MM.1S (cell line): ENCODE data around the gene FCGBP.

Experiments used
- DNase-seq: peaks from one replicate; pipeline ENCODE4 v3.0.0-alpha.2; 2015
- H2AFZ ChIP-seq: fragments of 300-600 bp; sonication (generic); 2 replicates; pipeline ENCODE4 v1.6.0; 2016; ENCODE audit warnings: antibody characterized with exemption, low read length
- H3F3A ChIP-seq: fragments of 300-600 bp; sonication (generic); 2 replicates; pipeline ENCODE4 v1.6.1; 2016; ENCODE audit warnings: mild to moderate bottlenecking, antibody characterized with exemption, low read length, moderate library complexity, mixed read lengths; ENCODE audit not compliant: insufficient read depth
- H3K27ac ChIP-seq: fragments of 300-600 bp; sonication (generic); 2 replicates; pipeline ENCODE4 v1.5.1; 2016; ENCODE audit warnings: mild to moderate bottlenecking, low read length
- H3K27me3 ChIP-seq: fragments of 300-600 bp; sonication (generic); replicated peaks from 2 replicates; pipeline ENCODE4 v1.6.0; 2016; ENCODE audit warnings: low read length; ENCODE audit not compliant: insufficient read depth
- H3K36me3 ChIP-seq: fragments of 300-600 bp; sonication (generic); replicated peaks from 2 replicates; pipeline ENCODE4 v1.6.1; 2016; ENCODE audit warnings: mild to moderate bottlenecking, low read length, mixed read lengths; ENCODE audit not compliant: insufficient read depth
- H3K4me1 ChIP-seq: fragments of 300-600 bp; sonication (generic); 2 replicates; pipeline ENCODE4 v1.6.1; 2016; ENCODE audit warnings: low read length, mixed read lengths
- H3K4me2 ChIP-seq: fragments of 300-600 bp; sonication (generic); 2 replicates; pipeline ENCODE4 v1.6.0; 2016; ENCODE audit warnings: low read depth, low read length
- H3K4me3 ChIP-seq: fragments of 300-600 bp; sonication (generic); 2 replicates; pipeline ENCODE4 v1.5.1; 2016; ENCODE audit warnings: low read length, mixed read lengths
- H3K79me2 ChIP-seq: fragments of 300-600 bp; sonication (generic); 2 replicates; pipeline ENCODE4 v1.6.1; 2016; ENCODE audit warnings: mixed run types, low read length, mixed read lengths
- H3K9ac ChIP-seq: fragments of 300-600 bp; sonication (generic); 2 replicates; pipeline ENCODE4 v1.6.1; 2016; ENCODE audit warnings: low read length, mixed read lengths
- H3K9me2 ChIP-seq: fragments of 300-600 bp; sonication (generic); replicated peaks from 2 replicates; pipeline ENCODE4 v1.6.1; 2016; ENCODE audit warnings: mild to moderate bottlenecking, low read length, mixed read lengths; ENCODE audit not compliant: insufficient read depth
- H3K9me3 ChIP-seq: fragments of 300-600 bp; sonication (generic); replicated peaks from 2 replicates; pipeline ENCODE4 v1.6.1; 2016; ENCODE audit warnings: mild to moderate bottlenecking, low read length, mixed read lengths; ENCODE audit not compliant: insufficient read depth
- H4K20me1 ChIP-seq: fragments of 300-600 bp; sonication (generic); 2 replicates; pipeline ENCODE4 v1.6.1; 2016; ENCODE audit warnings: mild to moderate bottlenecking, low read length, moderate library complexity, mixed read lengths; ENCODE audit not compliant: insufficient read depth
- EZH2 ChIP-seq: fragments of 300-600 bp; sonication (generic); optimal IDR thresholded peaks from 2 replicates; pipeline ENCODE3; 2017; ENCODE audit warnings: low read depth, mild to moderate bottlenecking, antibody characterized with exemption, low read length, mixed read lengths
- EZH2phosphoT487 ChIP-seq: fragments of 300-600 bp; sonication (generic); IDR thresholded peaks from 2 replicates; pipeline ENCODE4 v1.6.1; 2018; ENCODE audit warnings: antibody characterized with exemption, low read length
- TF ChIP-seq, protein P1 (sequence below): fragments of 300-600 bp; sonication (generic); IDR thresholded peaks from 2 replicates; pipeline ENCODE4 v1.5.1; 2016; ENCODE audit warnings: antibody characterized with exemption, low read length, mixed read lengths

Gene FCGBP

GRCh38 chr19:39946532-39946931 is 12.1 kb upstream of the FCGBP start:
- no peaks in the 10 kb centered on the region for H3K36me3 ChIP-seq
- no peaks in the 10 kb centered on the region for H3K79me2 ChIP-seq
- H3K4me3 ChIP-seq = no peak overlapping the region
- H3K4me1 ChIP-seq = peaks cover 7% of the 10 kb centered on the region
- H3K9me3 ChIP-seq = no peaks in the 10 kb centered on the region
- DNase-seq = no peak
- H2AFZ ChIP-seq = no peak overlapping the region
- TF ChIP-seq EZH2phosphoT487 = no peak
- TF ChIP-seq EZH2 = no peak
- TF ChIP-seq, protein P1, sequence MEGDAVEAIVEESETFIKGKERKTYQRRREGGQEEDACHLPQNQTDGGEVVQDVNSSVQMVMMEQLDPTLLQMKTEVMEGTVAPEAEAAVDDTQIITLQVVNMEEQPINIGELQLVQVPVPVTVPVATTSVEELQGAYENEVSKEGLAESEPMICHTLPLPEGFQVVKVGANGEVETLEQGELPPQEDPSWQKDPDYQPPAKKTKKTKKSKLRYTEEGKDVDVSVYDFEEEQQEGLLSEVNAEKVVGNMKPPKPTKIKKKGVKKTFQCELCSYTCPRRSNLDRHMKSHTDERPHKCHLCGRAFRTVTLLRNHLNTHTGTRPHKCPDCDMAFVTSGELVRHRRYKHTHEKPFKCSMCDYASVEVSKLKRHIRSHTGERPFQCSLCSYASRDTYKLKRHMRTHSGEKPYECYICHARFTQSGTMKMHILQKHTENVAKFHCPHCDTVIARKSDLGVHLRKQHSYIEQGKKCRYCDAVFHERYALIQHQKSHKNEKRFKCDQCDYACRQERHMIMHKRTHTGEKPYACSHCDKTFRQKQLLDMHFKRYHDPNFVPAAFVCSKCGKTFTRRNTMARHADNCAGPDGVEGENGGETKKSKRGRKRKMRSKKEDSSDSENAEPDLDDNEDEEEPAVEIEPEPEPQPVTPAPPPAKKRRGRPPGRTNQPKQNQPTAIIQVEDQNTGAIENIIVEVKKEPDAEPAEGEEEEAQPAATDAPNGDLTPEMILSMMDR = no peak
- H3K9ac ChIP-seq = no peak overlapping the region
- H3K4me2 ChIP-seq = no peak overlapping the region
- H3K27me3 ChIP-seq = no peaks in the 10 kb centered on the region
- peaks cover 9% of the 10 kb centered on the region for H3F3A ChIP-seq
- no peaks in the 10 kb centered on the region for H4K20me1 ChIP-seq
- H3K9me2 ChIP-seq = no peaks in the 10 kb centered on the region
- no peak overlapping the region for H3K27ac ChIP-seq

- no peaks in the 10 kb centered on the region for H3K27me3 ChIP-seq
- no peaks in the 10 kb centered on the region for H3K9me3 ChIP-seq
- H3F3A ChIP-seq = peaks cover 18% of the 10 kb centered on the region
- no peak overlapping the region for H3K4me2 ChIP-seq
- no peaks in the 10 kb centered on the region for H4K20me1 ChIP-seq
- no peak overlapping the region for H2AFZ ChIP-seq
- DNase-seq = no peak
- TF ChIP-seq, protein P1 = no peak
- TF ChIP-seq EZH2phosphoT487 = no peak
- no peak for TF ChIP-seq EZH2
- H3K9ac ChIP-seq = no peak overlapping the region
- H3K36me3 ChIP-seq = no peaks in the 10 kb centered on the region
- peaks cover 21% of the 10 kb centered on the region for H3K4me1 ChIP-seq
- H3K27ac ChIP-seq = no peak overlapping the region
- no peaks in the 10 kb centered on the region for H3K79me2 ChIP-seq
- no peaks in the 10 kb centered on the region for H3K9me2 ChIP-seq
- H3K4me3 ChIP-seq = no peak overlapping the region
These were observed 9.2 kb upstream of the FCGBP start for GRCh38 chr19:39943586-39943985.

DNA sequence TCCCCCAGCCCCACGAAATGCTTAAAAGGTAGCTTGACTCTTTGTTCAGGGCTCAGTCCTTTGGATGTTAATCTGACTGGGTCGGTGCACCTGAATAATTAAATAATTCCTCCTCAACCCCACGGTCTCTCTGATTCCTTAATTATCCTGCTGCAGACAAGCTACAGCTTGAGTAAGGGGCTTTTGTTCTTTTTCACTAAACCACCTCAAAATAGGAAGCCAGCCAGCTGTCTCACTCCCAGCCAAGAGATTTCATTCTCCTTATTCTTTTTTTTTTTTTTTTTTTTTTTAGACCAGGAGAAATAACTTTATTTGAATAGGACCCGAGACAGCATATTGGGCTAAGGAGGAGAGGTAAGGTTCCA is 7.9 kb upstream of the FCGBP start:
- no peaks in the 10 kb centered on the region for H4K20me1 ChIP-seq
- no peaks in the 10 kb centered on the region for H3K9me3 ChIP-seq
- TF ChIP-seq EZH2phosphoT487 = no peak
- TF ChIP-seq EZH2 = no peak
- no peaks in the 10 kb centered on the region for H3K36me3 ChIP-seq
- peak overlapping the region; percentile 67; the same call in 1 of the 2 replicates for H3K27ac ChIP-seq
- H3K4me3 ChIP-seq = peak overlapping the region; percentile 43
- H3K9me2 ChIP-seq = no peaks in the 10 kb centered on the region
- H3K27me3 ChIP-seq = no peaks in the 10 kb centered on the region
- peak overlapping the region; percentile 93 for H3K4me2 ChIP-seq
- no peaks in the 10 kb centered on the region for H3K79me2 ChIP-seq
- H3K4me1 ChIP-seq = peaks cover 21% of the 10 kb centered on the region
- H3F3A ChIP-seq = peaks cover 18% of the 10 kb centered on the region
- H3K9ac ChIP-seq = no peak overlapping the region
- H2AFZ ChIP-seq = no peak overlapping the region
- no peak for DNase-seq

GRCh38 chr19:39941615-39942365 is 7.4 kb upstream of the FCGBP start:
- Histone ChIP-seq H3K9me3 (no peaks in the 10 kb centered on the region), H3K4me1 (peaks cover 25% of the 10 kb centered on the region), H3K4me2 (peak overlapping the region; percentile 93), H3K9me2 (no peaks in the 10 kb centered on the region), H3K27ac (peak overlapping the region; percentile 67), H3K9ac (no peak overlapping the region), H3K36me3 (no peaks in the 10 kb centered on the region), H3F3A (peaks cover 18% of the 10 kb centered on the region), H4K20me1 (no peaks in the 10 kb centered on the region), H3K27me3 (no peaks in the 10 kb centered on the region), H3K79me2 (no peaks in the 10 kb centered on the region), H3K4me3 (peak overlapping the region; percentile 43), H2AFZ (no peak overlapping the region)
- DNase-seq = peak; percentile 91
- no peak for TF ChIP-seq EZH2
- no peak for TF ChIP-seq EZH2phosphoT487
- TF ChIP-seq, protein P1 = no peak
